ENCODE results near the gene LRRC26. TPM values are rescaled to one million over a fixed set of nuclear protein-coding genes. Genes with fewer than 3 reads are reported as not detected.

Gene LRRC26
- total and polyA plus RNA-seq, 2 of the 13 experiments (the other 11 are each of a cell fraction or from before 2014, with no cell fraction given) = not detected

DNA sequence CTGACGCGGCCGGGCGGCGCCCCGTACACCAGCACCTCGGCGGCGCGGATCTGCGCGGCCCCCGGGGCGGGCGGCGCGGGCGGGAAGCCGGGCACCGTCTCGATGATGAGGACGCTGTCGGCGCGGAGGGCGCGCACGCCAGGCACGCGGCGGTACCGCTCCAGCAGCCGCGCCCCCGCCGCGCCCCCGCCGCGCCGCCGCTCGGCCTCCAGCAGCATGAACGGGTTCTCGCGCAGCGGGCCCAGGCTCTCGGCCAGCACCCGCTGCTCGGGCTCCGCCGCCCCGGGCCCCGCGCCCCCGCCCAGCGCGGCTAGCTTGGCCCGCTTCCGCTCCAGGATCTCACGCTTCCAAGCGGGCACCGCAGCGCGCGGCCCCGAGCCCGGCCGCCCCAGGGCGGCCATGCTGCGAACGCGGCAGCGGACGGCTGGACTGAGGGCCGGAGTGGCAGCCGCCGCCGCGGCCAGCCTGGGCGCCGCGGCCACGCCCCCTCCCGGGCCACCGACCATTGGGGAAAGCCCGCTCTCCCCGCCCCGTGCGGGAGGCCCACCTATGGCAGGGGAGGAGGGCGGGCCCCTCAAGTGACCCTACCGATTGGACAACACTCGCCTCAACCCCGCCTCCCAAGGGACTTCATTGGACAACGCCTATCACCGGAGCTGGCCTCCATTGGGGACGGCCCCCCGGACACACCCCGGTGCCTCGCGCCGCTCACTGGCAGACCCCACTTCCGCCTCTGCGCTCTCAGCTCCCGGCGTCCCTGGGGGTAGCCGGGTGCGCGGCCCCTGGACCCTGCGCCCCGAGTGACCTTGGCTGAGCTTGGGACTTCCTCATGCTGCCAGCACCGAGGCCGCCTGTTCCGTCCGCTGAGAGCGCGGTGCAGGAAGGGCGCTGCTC is 30.7 kb upstream of the LRRC26 start, which contains the start of gene TPRN (continued):
- TF ChIP-seq, protein P1, sequence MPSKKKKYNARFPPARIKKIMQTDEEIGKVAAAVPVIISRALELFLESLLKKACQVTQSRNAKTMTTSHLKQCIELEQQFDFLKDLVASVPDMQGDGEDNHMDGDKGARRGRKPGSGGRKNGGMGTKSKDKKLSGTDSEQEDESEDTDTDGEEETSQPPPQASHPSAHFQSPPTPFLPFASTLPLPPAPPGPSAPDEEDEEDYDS (CRISPR knock-in tag; IDR thresholded peaks at IDR 0.05) = peak; percentile 87
- TF ChIP-seq HOXA7 (CRISPR knock-in tag; IDR thresholded peaks at IDR 0.05) = no peak
- TF ChIP-seq, protein P2, sequence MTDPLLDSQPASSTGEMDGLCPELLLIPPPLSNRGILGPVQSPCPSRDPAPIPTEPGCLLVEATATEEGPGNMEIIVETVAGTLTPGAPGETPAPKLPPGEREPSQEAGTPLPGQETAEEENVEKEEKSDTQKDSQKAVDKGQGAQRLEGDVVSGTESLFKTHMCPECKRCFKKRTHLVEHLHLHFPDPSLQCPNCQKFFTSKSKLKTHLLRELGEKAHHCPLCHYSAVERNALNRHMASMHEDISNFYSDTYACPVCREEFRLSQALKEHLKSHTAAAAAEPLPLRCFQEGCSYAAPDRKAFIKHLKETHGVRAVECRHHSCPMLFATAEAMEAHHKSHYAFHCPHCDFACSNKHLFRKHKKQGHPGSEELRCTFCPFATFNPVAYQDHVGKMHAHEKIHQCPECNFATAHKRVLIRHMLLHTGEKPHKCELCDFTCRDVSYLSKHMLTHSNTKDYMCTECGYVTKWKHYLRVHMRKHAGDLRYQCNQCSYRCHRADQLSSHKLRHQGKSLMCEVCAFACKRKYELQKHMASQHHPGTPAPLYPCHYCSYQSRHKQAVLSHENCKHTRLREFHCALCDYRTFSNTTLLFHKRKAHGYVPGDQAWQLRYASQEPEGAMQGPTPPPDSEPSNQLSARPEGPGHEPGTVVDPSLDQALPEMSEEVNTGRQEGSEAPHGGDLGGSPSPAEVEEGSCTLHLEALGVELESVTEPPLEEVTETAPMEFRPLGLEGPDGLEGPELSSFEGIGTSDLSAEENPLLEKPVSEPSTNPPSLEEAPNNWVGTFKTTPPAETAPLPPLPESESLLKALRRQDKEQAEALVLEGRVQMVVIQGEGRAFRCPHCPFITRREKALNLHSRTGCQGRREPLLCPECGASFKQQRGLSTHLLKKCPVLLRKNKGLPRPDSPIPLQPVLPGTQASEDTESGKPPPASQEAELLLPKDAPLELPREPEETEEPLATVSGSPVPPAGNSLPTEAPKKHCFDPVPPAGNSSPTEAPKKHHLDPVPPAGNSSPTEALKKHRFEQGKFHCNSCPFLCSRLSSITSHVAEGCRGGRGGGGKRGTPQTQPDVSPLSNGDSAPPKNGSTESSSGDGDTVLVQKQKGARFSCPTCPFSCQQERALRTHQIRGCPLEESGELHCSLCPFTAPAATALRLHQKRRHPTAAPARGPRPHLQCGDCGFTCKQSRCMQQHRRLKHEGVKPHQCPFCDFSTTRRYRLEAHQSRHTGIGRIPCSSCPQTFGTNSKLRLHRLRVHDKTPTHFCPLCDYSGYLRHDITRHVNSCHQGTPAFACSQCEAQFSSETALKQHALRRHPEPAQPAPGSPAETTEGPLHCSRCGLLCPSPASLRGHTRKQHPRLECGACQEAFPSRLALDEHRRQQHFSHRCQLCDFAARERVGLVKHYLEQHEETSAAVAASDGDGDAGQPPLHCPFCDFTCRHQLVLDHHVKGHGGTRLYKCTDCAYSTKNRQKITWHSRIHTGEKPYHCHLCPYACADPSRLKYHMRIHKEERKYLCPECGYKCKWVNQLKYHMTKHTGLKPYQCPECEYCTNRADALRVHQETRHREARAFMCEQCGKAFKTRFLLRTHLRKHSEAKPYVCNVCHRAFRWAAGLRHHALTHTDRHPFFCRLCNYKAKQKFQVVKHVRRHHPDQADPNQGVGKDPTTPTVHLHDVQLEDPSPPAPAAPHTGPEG (CRISPR knock-in tag; IDR thresholded peaks at IDR 0.05) = peak; percentile 50; the same call in 1 of the 2 replicates
- TF ChIP-seq FOXK2 (IDR thresholded peaks at IDR 0.05) = no peak
- TF ChIP-seq, protein P3, sequence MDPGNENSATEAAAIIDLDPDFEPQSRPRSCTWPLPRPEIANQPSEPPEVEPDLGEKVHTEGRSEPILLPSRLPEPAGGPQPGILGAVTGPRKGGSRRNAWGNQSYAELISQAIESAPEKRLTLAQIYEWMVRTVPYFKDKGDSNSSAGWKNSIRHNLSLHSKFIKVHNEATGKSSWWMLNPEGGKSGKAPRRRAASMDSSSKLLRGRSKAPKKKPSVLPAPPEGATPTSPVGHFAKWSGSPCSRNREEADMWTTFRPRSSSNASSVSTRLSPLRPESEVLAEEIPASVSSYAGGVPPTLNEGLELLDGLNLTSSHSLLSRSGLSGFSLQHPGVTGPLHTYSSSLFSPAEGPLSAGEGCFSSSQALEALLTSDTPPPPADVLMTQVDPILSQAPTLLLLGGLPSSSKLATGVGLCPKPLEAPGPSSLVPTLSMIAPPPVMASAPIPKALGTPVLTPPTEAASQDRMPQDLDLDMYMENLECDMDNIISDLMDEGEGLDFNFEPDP (CRISPR knock-in tag; conservative IDR thresholded peaks at IDR 0.05) = no peak
- no peak for TF ChIP-seq ZNF557 (CRISPR knock-in tag; IDR thresholded peaks at IDR 0.05)
- TF ChIP-seq ZNF33A (CRISPR knock-in tag; IDR thresholded peaks at IDR 0.05; ENCODE audit: borderline replicate concordance) = 0 out of 2 replicates have a peak, but pooled peaks have one; percentile 31
- TF ChIP-seq, protein P4, sequence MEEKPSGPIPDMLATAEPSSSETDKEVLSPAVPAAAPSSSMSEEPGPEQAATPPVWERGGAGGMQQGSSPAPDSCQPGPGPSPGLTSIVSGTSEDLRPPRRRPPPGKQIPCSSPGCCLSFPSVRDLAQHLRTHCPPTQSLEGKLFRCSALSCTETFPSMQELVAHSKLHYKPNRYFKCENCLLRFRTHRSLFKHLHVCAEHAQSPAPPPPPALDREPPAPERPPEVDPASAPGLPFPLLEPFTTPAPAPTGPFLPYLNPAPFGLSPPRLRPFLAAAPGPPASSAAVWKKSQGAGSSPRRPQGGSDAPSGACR (CRISPR knock-in tag; IDR thresholded peaks at IDR 0.05) = peak; percentile 70; the same call in 1 of the 2 replicates
- TF ChIP-seq, protein P5, sequence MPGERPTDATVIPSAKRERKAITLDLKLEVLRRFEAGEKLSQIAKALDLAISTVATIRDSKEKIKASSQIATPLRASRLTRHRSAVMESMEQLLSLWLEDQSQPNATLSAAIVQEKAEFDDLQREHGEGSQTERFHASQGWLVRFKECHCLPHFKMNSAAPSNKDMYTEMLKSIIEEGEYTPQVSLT (CRISPR knock-in tag; IDR thresholded peaks at IDR 0.05; ENCODE audit: borderline replicate concordance, low read depth) = no peak; the same call in 1 of the 2 replicates
- no peak for TF ChIP-seq ZNF282 (IDR thresholded peaks at IDR 0.05; ENCODE audit: partially characterized antibody)
- peak; percentile 48; the same call in 1 of the 2 replicates for TF ChIP-seq ZMYM4 (CRISPR knock-in tag; IDR thresholded peaks at IDR 0.05)
- no peak for TF ChIP-seq ISX (CRISPR knock-in tag; conservative IDR thresholded peaks at IDR 0.05)
- TF ChIP-seq ZSCAN21 (CRISPR knock-in tag; IDR thresholded peaks at IDR 0.05; ENCODE audit: borderline replicate concordance) = peak; percentile 84; the same call in 1 of the 2 replicates
- no peak for TF ChIP-seq MBNL3 (CRISPR knock-in tag; conservative IDR thresholded peaks at IDR 0.05)
- no peak for TF ChIP-seq ZNF577 (CRISPR knock-in tag; IDR thresholded peaks at IDR 0.05; ENCODE audit: borderline replicate concordance, low read depth)
- TF ChIP-seq MIER2 (CRISPR knock-in tag; IDR thresholded peaks at IDR 0.05) = 0 out of 2 replicates have a peak, but pooled peaks have one; percentile 43
- TF ChIP-seq, protein P6, sequence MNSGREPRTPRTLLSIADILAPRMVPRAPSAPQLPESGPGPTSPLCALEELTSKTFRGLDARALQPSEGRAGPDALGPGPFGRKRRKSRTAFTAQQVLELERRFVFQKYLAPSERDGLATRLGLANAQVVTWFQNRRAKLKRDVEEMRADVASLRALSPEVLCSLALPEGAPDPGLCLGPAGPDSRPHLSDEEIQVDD (CRISPR knock-in tag; IDR thresholded peaks at IDR 0.05; ENCODE audit: borderline replicate concordance) = no peak
- no peak for TF ChIP-seq ZNF121 (CRISPR knock-in tag; IDR thresholded peaks at IDR 0.05)

Data from HepG2 (cell line).